SK-N-SH treated with all-trans-retinoic acid at 6 μM for 48 hours (cell line): ENCODE measurements around the gene CASZ1.

Experiments used
- ARNTL ChIP-seq: fragments of 450-650 bp; formaldehyde crosslinking; IDR thresholded peaks from 2 replicates; pipeline ENCODE4 v1.5.0; 2020; ENCODE audit warnings: low read depth, mild to moderate bottlenecking, moderate library complexity, borderline replicate concordance
- CREB5 ChIP-seq: fragments of 250-450 bp; sonication (Bioruptor Pico); IDR thresholded peaks from 2 replicates; pipeline ENCODE4 v1.5.1; 2020; ENCODE audit warnings: low read depth, mild to moderate bottlenecking, moderate library complexity
- CSDC2 ChIP-seq: fragments of 250-450 bp; sonication (Bioruptor Pico); IDR thresholded peaks from 2 replicates; pipeline ENCODE4 v1.5.0; 2020; ENCODE audit warnings: mild to moderate bottlenecking, moderate library complexity
- ISL1 ChIP-seq: fragments of 250-450 bp; sonication (Bioruptor Pico); IDR thresholded peaks from 2 replicates; pipeline ENCODE4 v2.1.2; 2022; ENCODE audit warnings: mild to moderate bottlenecking, moderate library complexity
- PATZ1 ChIP-seq: fragments of 250-450 bp; sonication (Bioruptor Pico); IDR thresholded peaks from 2 replicates; pipeline ENCODE4 v1.8.0; 2020; ENCODE audit warnings: mild to moderate bottlenecking, moderate library complexity, borderline replicate concordance
- TSHZ2 ChIP-seq: fragments of 250-450 bp; sonication (Bioruptor Pico); IDR thresholded peaks from 2 replicates; pipeline ENCODE4 v1.5.0; 2020; ENCODE audit warnings: mild to moderate bottlenecking, moderate library complexity
- ZFP3 ChIP-seq: fragments of 250-450 bp; sonication (Bioruptor Pico); IDR thresholded peaks from 2 replicates; pipeline ENCODE4 v1.5.0; 2020; ENCODE audit warnings: mild to moderate bottlenecking, moderate library complexity
- ZNF565 ChIP-seq: fragments of 450-650 bp; formaldehyde crosslinking; conservative IDR thresholded peaks from 2 replicates; pipeline ENCODE4 v1.5.0; 2020; ENCODE audit warnings: low read depth, mild to moderate bottlenecking, moderate library complexity
- ZNF70 ChIP-seq: fragments of 450-650 bp; formaldehyde crosslinking; IDR thresholded peaks from 2 replicates; pipeline ENCODE4 v1.5.0; 2020; ENCODE audit warnings: mild to moderate bottlenecking, moderate library complexity
- ZNF8 ChIP-seq: fragments of 450-650 bp; formaldehyde crosslinking; IDR thresholded peaks from 2 replicates; pipeline ENCODE4 v1.5.0; 2020; ENCODE audit warnings: mild to moderate bottlenecking, moderate library complexity

- TF ChIP-seq TSHZ2 (no peak), ISL1 (CRISPR knock-in tag) (no peak), CREB5 (CRISPR knock-in tag) (no peak), ZFP3 (CRISPR knock-in tag) (no peak), PATZ1 (CRISPR knock-in tag) (no peak), CSDC2 (CRISPR knock-in tag) (no peak), ZNF70 (CRISPR knock-in tag) (no peak), ZNF565 (CRISPR knock-in tag) (no peak), ZNF8 (no peak), ARNTL (CRISPR knock-in tag) (no peak)
Measured at GRCh38 chr1:10687782-10688408, 108.6 kb downstream of the CASZ1 start.
